Motor neuron (in vitro differentiated cells): ENCODE measurements around the gene HYAL1. TPM values are rescaled to one million over a fixed set of nuclear protein-coding genes. Genes with fewer than 3 reads are reported as not detected.

Experiments
- ATAC-seq, 8 experiments: fragments of 200-7000 bp; cut with Tn5 transposase; replicated peaks in 6 of 8; 2 replicates each; pipeline ENCODE4 v1.8.0; 2021; ENCODE audit warnings: mild to moderate bottlenecking in 8 of 8, moderate library complexity in 8 of 8
- H3K27ac ChIP-seq, 2 donors: fragments of 250-450 bp; sonication (Bioruptor Pico); 2 replicates each; pipeline ENCODE4 v1.9.0; 2021; ENCODE audit warnings: antibody characterized with exemption in 2 of 2, mild to moderate bottlenecking in 2 of 2, moderate library complexity in 1 of 2
- H3K4me1 ChIP-seq, 2 donors: fragments of 250-450 bp; sonication (Bioruptor Pico); replicated peaks in 1 of 2; 2 replicates each; pipeline ENCODE4 v1.6.1; 2021; ENCODE audit warnings: antibody characterized with exemption in 2 of 2, mild to moderate bottlenecking in 2 of 2, moderate library complexity in 1 of 2
- H3K4me3 ChIP-seq, 5 donors: fragments of 250-450 bp; sonication (Bioruptor Pico); 2 replicates each; pipeline ENCODE4 v1.9.0; 2021; ENCODE audit warnings: antibody characterized with exemption in 5 of 5, mild to moderate bottlenecking in 5 of 5, moderate library complexity in 4 of 5
- WGBS, 10 experiments: fragments of 450-650 bp; shearing (Covaris generic); methylation state at CpG; one replicate each; pipeline ENCODE4 v1.0.0; 2022; 5-methylcytosine and 5-hydroxymethylcytosine counted together
- in situ Hi-C, 9 experiments: fragments of 400-800 bp; cut with MboI; loops; one replicate each; pipeline ENCODE4 v1.15.0; 2021; ENCODE audit warnings: low sequenced_read_pairs in 9 of 9, low pct_unique_long_range_greater_than_20kb in 2 of 9; ENCODE audit not compliant: unreplicated experiment in 9 of 9
- total RNA-seq, 8 experiments: library from RNA; unstranded; fragments of 300-600 nt; gene quantifications; 2 replicates each; pipeline versions ENCODE4 v1.2.3 to v1.2.4, GENCODE V29; 2022

The HYAL1 gene
- total RNA-seq, 8 experiments from 2014 or later: 0.63 to 35.4 (median 1.2) TPM

DNA sequence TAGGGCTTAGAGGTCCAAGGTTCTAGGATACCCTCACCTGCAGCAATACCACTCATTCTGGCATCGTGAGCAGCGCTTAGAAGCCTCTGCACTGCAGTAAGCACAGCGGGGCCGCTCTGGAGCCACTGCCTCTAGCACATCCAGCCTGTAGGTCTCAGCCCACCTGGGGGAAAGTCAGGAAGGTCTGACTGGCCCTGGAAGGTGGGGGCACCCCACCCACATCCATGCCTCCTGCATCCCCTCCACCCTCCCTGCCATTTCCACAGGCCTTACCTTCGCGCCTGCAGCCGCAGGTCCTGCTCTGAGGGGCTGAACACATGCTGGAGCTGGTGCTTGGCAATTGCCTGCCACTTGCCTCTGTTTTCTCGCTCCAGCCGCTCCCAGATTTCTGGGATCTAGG, 38.2 kb upstream of the HYAL1 start:
- 20 to 83% (median 40%) methylated on average over 1 to 2 of the region's 9 CpGs; no CpG with 5 or more reads in 7 of the 10 experiments for WGBS, 10 experiments

DNA sequence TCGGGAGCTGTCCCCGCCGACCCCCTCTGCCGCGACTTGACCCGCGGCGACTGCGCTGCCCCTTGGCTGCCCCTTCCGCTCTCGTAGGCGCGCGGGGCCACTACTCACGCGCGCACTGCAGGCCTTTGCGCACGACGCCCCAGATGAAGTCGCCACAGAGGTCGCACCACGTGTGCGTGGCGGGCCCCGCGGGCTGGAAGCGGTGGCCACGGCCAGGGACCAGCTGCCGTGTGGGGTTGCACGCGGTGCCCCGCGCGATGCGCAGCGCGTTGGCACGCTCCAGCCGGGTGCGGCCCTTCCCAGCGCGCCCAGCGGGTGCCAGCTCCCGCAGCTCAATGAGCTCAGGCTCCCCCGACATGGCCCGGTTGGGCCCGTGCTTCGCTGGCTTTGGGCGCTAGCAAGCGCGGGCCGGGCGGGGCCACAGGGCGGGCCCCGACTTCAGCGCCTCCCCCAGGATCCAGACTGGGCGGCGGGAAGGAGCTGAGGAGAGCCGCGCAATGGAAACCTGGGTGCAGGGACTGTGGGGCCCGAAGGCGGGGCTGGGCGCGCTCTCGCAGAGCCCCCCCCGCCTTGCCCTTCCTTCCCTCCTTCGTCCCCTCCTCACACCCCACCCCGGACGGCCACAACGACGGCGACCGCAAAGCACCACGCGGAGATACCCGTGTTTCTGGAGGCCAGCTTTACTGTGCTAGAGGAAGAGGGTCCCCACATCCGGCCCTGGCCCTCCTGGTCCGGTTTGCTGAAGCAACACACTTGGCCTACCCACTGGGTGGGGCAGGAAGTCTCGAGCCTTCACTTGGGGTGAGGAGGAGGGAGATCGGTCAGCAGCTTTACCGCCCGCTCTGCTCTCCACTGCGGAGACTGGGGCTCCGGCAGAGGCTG, 37.3 kb upstream of the HYAL1 start, which contains the start of gene RASSF1:
Gene RASSF1, minus strand, starts transcription at position 389 of the 882 bp plus-strand sequence. Its CDS starts 31 bp downstream, at position 358.
- in situ Hi-C loops: loop anchor here in 3 of 9 experiments (10.0 kb wide), 2 partner anchors 204 to 214 kb away; no protein-coding TSS in a partner anchor

More for the DNA sequence above, 38.2 kb upstream of the HYAL1 start:
- Histone ChIP-seq H3K4me3 (no peak overlapping the region), H3K27ac (no peak overlapping the region), H3K4me1 (peaks cover 18 to 22% of the 10 kb centered on the region in 2 donors)
- no peak for ATAC-seq
- in situ Hi-C loops: loop anchor here in 3 of 9 experiments (10.0 kb wide), 2 partner anchors 203 to 213 kb away; no protein-coding TSS in a partner anchor

DNA sequence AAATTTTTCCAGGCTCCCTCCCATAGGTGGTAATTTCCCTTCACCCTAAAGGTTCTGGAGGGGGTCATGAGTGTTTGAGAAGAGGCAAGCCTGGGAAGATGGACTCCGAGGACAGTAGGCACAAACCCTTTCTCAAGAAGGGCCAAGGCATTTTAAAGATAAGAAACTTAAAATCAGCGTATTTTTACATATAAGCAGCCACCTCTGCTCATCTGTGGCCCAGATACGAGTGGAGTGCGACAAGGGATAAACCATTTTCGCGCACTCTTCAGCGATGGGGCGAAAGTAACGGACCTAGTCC, 36.7 kb upstream of the HYAL1 start:
- WGBS, 10 experiments: 0 to 38% (median 0%) methylated on average over 3 to 9 of the region's 9 CpGs; no CpG with 5 or more reads in 5 of the 10 experiments
- H3K4me3 ChIP-seq: no peak overlapping the region
- in situ Hi-C loops: loop anchor here in 3 of 9 experiments (10.0 kb wide), 2 partner anchors 205 to 215 kb away; no protein-coding TSS in a partner anchor
- no peak overlapping the region for H3K27ac ChIP-seq
- no peak for ATAC-seq
- H3K4me1 ChIP-seq: peaks cover 21 to 23% of the 10 kb centered on the region in 2 donors

More for the DNA sequence above, 37.3 kb upstream of the HYAL1 start, which contains the start of gene RASSF1:
- ATAC-seq: peak in 3 of 8 experiments; percentile 22 to 27 (median 27)
- 0 to 40% (median 3%) methylated on average over 1 to 25 of the region's 85 CpGs; no CpG with 5 or more reads in 3 of the 10 experiments for WGBS, 10 experiments
- no peak within 1 kb of the TSS for H3K4me3 ChIP-seq
- no peak within 1 kb of the TSS for H3K27ac ChIP-seq
- H3K4me1 ChIP-seq: peaks cover 22 to 23% of the 10 kb centered on the region in 2 donors

DNA sequence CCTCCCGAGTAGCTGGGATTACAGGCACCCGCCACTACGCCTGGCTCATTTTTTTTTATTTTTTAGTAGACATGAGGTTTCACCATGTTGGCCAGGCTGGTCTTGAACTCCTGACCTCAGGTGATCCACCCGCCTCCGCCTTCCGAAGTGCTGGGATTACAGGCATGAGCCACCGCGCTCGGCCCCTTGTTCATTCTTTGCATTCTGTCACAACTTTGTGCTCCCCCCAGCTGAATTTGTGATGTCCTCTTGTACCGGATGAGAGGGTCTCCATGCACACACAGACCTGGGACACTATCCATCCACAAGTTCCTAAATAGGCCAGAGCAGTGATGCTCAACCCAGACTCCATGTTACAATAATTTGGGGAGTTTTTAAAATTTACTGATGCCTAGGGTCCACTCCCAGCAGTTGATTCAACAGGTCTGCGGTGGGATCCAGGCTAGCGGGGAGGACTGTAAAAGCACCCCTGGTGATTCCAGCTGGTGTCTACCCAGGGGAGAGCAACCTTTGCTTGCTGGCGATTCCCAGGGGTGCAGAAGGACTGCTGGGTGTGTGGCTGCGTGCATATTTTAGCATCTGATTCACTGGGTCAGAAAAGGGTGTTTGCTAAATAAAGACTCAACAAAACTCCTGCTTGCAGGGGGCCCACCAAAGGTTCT, 36.2 kb upstream of the HYAL1 start:
- 59 to 98% (median 87%) methylated on average over 3 to 10 of the region's 14 CpGs; no CpG with 5 or more reads in 3 of the 10 experiments for WGBS, 10 experiments
- no peak for ATAC-seq
- Histone ChIP-seq H3K27ac (no peak overlapping the region), H3K4me3 (no peak overlapping the region), H3K4me1 (peaks cover 21 to 23% of the 10 kb centered on the region in 2 donors)
- in situ Hi-C loops: loop anchor here in 3 of 9 experiments (10.0 kb wide), 2 partner anchors 205 to 215 kb away; no protein-coding TSS in a partner anchor

DNA sequence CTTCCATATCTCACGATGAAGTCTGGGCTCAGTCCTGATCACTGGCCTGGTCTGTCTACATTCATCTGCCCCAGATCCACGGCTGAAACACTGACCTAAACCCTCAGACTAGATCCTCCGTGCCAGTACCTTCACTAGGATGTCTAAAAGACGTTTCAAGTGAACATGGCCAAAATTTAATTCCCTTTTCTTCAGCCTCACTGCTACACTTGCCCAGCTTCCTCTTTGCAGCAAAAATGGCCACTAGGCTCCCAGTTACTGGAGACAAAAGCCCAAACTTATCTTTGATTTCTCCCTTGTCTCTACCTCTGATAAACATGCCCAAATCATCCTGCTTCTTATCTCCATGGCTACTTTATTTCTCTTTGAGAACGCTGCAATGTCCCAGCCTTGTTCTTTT, 35.6 kb upstream of the HYAL1 start:
- WGBS, 10 experiments: 0 to 100% (median 83%) methylated on average over 2 to 5 of the region's 5 CpGs
- in situ Hi-C loops: no loop called here
- Histone ChIP-seq H3K27ac (no peak overlapping the region), H3K4me3 (no peak overlapping the region), H3K4me1 (peaks cover 21 to 23% of the 10 kb centered on the region in 2 donors)
- ATAC-seq: no peak

DNA sequence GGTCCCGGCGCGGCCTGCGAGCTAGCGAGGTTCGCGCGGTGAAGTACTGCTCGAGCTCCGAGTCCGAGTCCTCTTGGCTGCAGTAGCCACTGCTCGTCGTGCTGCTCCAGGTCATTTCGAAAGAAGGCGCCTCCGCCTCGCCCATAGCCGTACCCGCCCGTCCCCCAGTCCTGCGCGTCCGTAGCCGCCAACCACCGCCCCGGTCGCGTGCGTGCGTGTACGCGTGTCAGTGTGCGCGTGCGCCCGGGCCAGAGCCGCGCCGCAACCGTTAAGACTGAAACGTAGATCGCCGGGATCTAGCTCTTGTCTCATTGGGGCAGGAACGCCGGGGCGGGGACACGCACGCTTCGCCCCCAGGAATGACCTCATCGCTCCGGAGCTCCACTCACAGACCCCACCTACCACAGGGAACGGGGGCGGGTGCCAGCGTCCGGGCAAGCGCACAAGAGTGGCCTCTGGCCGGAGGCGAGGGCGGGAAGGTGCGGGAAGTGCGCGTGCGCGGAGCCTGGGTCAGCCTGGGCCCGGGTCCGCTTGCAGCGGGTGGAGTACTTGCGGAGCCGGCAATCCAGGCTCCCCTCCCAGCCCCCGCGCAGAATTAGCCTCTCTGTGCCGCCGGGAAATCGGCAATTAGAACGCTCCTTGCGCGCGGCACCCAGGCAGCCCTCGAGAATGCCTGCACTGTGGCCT, 33.9 kb upstream of the HYAL1 start:
- in situ Hi-C loops: no loop called here
- ATAC-seq: peak; percentile 73 to 90 (median 86)
- WGBS, 10 experiments: 0 to 4% (median 0%) methylated on average over 1 to 10 of the region's 79 CpGs; no CpG with 5 or more reads in 6 of the 10 experiments
- Histone ChIP-seq H3K4me1 (peaks cover 21 to 23% of the 10 kb centered on the region in 2 donors), H3K4me3 (peak overlapping the region; percentile 54 to 80 (median 61)), H3K27ac (peak overlapping the region; percentile 90 to 94)

DNA sequence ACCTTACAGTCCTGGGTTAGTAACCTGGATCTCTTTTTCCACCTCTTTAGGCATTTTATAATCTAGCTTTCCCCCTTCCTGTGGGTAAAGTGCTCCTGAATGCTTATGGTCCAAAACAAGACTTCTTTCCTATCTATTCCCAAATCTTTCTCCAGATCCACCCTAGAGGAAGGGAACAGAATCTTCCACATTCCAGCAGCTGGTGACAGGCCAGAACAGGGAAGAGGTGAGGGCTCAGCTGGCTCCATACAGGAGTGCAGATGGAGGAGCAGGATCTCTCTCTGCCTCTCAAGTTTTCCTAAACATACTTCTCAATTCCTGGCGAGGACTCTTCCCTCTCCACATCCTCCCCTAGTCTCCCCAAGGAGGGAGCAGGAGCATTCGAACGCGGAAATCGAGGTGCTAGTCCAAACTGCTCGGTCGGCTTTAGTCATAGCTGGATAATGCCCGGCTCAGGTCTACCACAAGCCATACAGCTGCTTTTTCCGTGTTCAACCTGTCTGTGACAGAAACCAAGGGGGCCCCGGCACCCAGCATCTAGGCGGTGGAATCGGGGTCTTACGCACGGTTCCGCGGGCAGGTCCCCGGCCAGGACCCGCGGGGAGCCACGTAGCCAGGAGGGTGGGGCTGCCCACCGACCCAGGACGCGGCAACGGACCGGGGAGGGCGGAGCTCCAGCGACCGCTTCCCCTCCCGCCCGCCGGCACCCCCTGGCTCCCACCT, 33.2 kb upstream of the HYAL1 start:
- peak in 3 of 8 experiments; percentile 1 to 47 (median 47) for ATAC-seq
- WGBS, 10 experiments: 0 to 4% (median 0%) methylated on average over 1 to 11 of the region's 31 CpGs; no CpG with 5 or more reads in 4 of the 10 experiments
- in situ Hi-C loops: no loop called here
- H3K27ac ChIP-seq: peak overlapping the region; percentile 90 to 94
- H3K4me3 ChIP-seq: peak overlapping the region; percentile 54 to 80 (median 61)
- peaks cover 21 to 23% of the 10 kb centered on the region in 2 donors for H3K4me1 ChIP-seq

DNA sequence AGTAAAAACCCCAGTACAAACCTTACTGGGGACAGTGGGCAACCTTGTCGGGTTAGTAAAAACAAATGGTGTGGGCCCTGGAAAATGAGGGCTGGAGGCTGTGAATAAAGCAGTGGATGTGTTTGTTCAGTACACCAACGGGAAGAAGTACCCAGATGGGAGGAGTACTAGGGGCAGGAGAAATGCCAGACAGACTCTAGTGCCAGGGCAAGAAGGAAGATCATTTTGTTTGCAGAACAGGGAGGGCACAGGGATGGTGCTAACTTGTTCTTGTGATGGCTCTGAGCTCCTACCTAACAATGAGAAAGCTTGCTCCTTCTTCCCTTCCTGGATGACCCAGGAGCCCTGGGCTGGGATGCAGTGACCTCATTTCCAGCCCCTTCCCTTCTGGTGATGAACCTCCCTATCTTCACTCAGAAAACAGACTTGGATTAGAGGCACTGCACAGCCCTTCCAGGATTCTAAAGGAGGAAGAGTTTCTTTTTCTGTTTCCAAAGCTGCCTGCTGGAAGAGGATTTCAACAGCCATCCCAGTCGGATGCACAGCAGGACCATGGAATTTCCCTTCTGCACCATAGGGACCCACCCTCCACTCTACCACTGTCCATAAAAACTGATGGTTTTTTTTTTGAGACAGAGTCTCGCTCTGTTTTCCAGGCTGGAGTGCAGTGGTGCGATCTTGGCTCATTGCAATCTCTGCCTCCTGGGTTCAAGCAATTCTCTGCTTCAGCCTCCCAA, 31.1 kb upstream of the HYAL1 start:
- in situ Hi-C loops: no loop called here
- Histone ChIP-seq H3K4me3 (no peak overlapping the region), H3K27ac (no peak overlapping the region), H3K4me1 (peaks cover 18 to 20% of the 10 kb centered on the region in 2 donors)
- ATAC-seq: no peak
- 52 to 100% (median 83%) methylated on average over 1 to 4 of the region's 5 CpGs; no CpG with 5 or more reads in 1 of the 10 experiments for WGBS, 10 experiments

DNA sequence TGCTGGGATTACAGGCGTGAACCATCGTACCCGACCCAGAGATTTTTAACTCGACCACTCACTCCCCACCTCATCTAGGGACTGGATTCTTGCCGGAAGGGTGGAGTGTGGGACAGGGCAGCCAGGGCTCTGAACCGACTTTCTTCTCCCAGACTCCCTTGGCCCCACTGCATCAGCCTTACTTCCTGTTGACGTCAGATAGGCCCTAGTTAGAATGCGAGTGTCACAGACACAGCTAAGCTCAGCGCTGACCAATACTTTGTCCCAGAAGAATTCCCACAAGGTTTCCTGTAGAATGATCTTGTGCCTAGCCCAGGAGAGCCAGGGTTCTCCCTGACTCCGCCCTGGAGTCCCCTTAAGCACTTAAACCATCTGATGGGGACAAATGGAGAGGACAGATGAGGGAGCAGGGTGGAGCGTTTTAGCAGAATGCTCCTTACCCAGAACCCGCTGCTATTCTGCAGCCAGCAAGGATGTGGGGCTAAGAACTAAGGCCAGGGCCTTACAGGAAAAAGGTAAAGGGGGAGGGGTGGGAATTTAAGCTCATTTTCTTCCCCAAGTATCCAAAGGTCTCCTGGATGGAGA, 30.5 kb upstream of the HYAL1 start:
- in situ Hi-C loops: no loop called here
- ATAC-seq: peak in 2 of 8 experiments; percentile 1 to 11
- no peak overlapping the region for H3K27ac ChIP-seq
- H3K4me1 ChIP-seq: peaks cover 18 to 20% of the 10 kb centered on the region in 2 donors
- WGBS, 10 experiments: 27 to 94% (median 60%) methylated on average over 1 to 9 of the region's 12 CpGs; no CpG with 5 or more reads in 3 of the 10 experiments
- H3K4me3 ChIP-seq: no peak overlapping the region

DNA sequence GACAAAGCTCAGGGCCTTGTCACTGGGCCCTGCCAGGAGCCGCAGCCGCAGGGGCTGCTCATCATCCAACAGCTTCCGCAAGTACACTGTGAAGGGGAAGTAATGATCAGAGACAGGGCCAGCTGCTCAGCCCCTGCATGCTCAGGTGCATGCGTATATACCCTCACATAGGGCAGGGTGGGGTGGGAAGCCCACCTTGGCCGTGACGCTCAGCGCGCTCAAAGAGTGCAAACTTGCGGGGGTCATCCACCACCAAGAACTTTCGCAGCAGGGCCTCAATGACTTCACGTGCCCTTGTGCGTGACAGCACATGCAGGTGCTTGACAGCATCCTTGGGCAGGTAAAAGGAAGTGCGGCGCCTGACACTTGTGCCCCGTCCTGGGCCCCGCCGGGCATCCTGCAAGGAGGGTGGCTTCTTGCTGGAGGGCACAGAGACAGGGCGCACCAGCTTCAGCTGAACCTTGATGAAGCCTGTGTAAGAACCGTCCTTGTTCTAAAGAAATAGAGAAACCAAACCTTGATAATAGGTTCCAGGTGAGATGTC, 28.1 kb upstream of the HYAL1 start:
- ATAC-seq: no peak
- no peak overlapping the region for H3K27ac ChIP-seq
- in situ Hi-C loops: no loop called here
- 85 to 100% (median 100%) methylated on average over 1 to 8 of the region's 19 CpGs; no CpG with 5 or more reads in 4 of the 10 experiments for WGBS, 10 experiments
- H3K4me1 ChIP-seq: peaks cover 15 to 21% of the 10 kb centered on the region in 2 donors
- H3K4me3 ChIP-seq: no peak overlapping the region

DNA sequence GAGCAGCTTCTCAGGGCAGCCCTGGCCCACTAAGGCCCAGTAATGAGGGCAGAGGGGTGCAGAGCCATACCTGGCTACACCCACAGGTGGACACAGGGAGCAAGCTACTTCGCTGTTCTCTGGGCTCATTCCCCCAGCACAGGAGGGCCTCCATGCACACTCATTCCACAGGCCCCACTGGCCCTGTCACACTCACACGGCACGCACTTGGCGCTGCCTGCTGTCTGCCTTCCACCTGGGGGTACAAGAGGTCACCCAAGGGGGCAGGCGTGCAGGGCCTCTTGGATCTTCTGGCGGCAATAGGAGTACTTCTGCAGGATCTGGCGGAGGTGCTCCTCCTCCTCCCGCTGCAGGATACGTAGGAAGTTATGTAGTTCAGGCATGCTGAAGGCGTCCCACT, 27.0 kb upstream of the HYAL1 start:
- ATAC-seq: no peak
- peaks cover 7 to 12% of the 10 kb centered on the region in 2 donors for H3K4me1 ChIP-seq
- no peak overlapping the region for H3K27ac ChIP-seq
- 60 to 100% (median 96%) methylated on average over 1 to 4 of the region's 10 CpGs; no CpG with 5 or more reads in 4 of the 10 experiments for WGBS, 10 experiments
- in situ Hi-C loops: no loop called here
- H3K4me3 ChIP-seq: no peak overlapping the region
